GM12873 (cell line): Measurements from ENCODE around the gene PLA2G12B.

Experiments
- CTCF ChIP-seq: IDR thresholded peaks from 2 replicates; pipeline ENCODE4 v1.5.1; 2012; ENCODE audit warnings: low read depth, mild to moderate bottlenecking, moderate library complexity, low read length, control low read depth; ENCODE audit not compliant: insufficient read depth; ENCODE audit errors: missing control alignments

PLA2G12B gene

GRCh38 chr10:72890086-72890485 is 64.5 kb downstream of the PLA2G12B start:
- no peak for TF ChIP-seq CTCF

- no peak for TF ChIP-seq CTCF
Measured at GRCh38 chr10:72889391-72889831, 65.2 kb downstream of the PLA2G12B start.

GRCh38 chr10:72888151-72888638 is 66.4 kb downstream of the PLA2G12B start:
- no peak for TF ChIP-seq CTCF

- TF ChIP-seq CTCF: no peak
Measured at GRCh38 chr10:72887043-72887442, 67.6 kb downstream of the PLA2G12B start.

- TF ChIP-seq CTCF: no peak
Measured at GRCh38 chr10:72886621-72887020, 68.0 kb downstream of the PLA2G12B start.

GRCh38 chr10:72885953-72886352 is 68.7 kb downstream of the PLA2G12B start:
- TF ChIP-seq CTCF: no peak
